NCI-H748 (cell line): Measurements from ENCODE around the gene PCLAF.
A peak's percentile ranks its signal among the peaks of the same experiment; 100 is the strongest.
"Not testable (repeated sequence)": the region's sequence is repeated elsewhere in the genome, so short reads cannot be mapped to it uniquely, and the experiment has no call there.

Experiments
- DNase-seq: peaks from one replicate; lab custom pipeline; 2025; ENCODE audit not compliant: unreplicated experiment; lab: John Stamatoyannopoulos, UW

PCLAF gene

DNA sequence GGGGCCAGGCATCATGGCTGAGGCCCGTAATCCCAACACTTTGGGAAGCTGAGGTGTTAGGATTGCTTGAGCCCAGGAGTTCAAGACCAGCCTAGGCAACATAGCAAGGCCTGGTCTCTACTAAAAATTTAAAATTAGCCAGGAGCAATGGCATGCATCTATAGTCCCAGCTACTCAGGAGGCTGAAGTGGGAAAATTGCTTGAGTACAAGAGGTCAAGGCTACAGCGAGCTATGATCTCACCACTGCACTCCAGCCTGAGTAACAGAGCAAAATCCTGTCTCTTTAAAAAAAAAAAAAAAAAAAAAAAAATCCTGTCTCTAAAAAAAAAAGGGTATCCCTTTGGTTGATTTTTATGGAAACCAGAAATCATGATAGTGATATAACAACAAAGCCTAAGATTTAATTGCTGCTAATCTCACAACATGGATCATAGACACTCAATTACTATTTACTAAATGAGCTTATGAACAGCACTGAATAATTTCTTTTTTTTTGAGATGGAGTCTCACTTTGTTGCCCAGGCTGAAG, 12.1 kb downstream of the PCLAF start:
- no peak for DNase-seq

- no peak for DNase-seq
Observed at GRCh38 chr15:64361259-64361658, 20.0 kb downstream of the PCLAF start.

- no peak for DNase-seq
Observed at GRCh38 chr15:64356710-64357040, 24.6 kb downstream of the PCLAF start.

- peak; percentile 94 for DNase-seq
Observed at GRCh38 chr15:64355944-64356709, 25.1 kb downstream of the PCLAF start, which contains the start of gene CSNK1G1. Gene CSNK1G1 (minus strand): TSS chr15:64356173. CDS start chr15:64300499, 55,674 bp downstream.

DNA sequence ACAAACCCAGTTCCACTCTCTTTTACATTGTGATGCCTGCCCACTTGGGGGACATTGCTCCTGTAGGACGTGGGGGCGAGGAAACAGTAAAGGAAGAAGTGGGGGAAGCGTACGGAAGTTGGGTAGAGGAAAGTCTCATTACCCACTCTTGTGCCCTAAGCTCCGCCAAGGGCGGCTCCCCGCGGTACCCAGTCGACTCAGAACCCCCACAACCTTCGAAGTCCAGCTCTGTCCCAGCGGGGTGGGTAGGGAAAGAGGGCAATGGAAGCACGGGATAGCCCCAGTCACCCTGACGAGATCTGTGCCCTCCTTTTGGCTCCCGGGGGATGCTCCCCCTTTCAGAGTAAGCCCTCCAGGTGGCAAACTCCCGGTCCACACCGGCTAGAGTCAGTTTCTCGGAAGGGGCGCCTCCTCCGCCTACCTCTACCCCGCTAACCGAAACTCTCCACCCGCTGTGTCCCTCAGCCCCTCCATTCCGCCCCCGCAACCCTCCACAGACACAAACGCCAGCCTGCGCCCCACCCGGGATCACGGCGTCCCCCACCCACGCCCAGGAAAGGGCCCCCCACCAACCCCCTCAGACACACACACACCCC, 25.8 kb downstream of the PCLAF start:
- DNase-seq, result peak; percentile 15

DNA sequence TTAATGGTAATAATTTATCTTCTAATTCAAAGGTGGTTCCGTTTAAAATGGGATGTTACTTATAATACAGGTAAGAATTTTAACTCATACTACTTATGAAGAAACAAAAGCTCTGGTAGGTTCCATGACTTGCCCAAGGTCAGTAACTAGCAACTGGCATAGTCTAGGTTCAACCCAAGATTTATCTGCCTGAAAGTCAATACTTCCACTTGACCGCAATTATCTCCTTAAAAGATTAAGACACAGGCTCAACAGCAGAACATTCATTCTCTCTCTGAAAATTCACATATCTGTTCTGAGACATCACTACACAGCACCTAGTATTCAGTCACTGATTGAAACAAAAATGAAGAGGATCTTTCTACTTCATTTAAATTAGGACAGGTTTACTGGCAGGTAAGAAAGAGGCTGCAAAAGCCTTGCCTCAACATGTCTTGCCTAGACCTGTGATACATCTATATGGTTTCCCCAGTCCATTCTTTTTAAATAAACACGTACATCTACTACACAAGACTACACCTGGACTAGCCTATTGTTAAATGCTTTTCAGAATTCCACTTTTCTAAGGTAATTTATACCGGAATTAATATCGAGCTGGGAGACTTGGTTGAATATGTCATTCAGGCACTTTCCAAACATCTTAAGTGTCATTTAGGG, 26.4 kb downstream of the PCLAF start:
- DNase-seq, result no peak

DNA sequence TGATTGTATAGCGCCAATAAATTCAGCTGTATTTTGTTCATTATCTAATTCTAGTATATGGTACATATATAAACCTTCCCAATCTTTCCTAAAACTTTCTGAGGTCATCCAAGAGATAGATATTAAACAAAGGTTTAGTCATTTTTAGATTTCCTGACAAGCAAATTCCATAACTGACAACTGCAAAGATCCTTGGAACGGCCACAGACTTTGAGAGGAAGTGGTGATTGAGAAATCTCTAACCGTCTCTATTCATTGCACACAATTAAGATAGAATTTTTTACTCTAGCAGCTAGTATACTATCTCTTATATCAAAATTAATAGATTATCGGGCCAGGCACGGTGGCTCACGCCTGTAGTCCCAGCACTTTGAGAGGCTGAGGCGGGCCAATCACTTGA, 30.0 kb downstream of the PCLAF start:
- no peak for DNase-seq

GRCh38 chr15:64349375-64349774, 31.9 kb downstream of the PCLAF start:
- DNase-seq, result no peak

DNA sequence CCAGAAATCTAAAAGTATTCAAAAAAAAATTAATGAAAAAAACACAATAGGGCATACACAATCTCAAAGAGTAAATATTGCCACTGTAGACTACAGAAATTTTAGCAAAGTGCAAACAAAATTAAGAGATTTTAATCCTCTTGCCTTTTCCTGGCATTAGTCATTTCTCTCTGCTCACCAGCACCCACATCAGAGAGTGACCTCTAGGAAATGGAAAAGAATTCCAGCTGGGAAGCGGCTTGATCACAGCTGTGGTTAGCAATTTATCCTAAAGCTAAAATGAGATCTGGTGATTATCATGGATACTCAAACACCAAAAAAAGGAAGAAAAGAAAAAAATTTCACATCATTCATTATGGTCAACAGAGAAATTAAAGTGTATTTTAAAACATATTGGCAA, 32.8 kb downstream of the PCLAF start:
- no peak for DNase-seq

GRCh38 chr15:64346242-64346641, 35.0 kb downstream of the PCLAF start:
- not testable (repeated sequence) for DNase-seq

DNA sequence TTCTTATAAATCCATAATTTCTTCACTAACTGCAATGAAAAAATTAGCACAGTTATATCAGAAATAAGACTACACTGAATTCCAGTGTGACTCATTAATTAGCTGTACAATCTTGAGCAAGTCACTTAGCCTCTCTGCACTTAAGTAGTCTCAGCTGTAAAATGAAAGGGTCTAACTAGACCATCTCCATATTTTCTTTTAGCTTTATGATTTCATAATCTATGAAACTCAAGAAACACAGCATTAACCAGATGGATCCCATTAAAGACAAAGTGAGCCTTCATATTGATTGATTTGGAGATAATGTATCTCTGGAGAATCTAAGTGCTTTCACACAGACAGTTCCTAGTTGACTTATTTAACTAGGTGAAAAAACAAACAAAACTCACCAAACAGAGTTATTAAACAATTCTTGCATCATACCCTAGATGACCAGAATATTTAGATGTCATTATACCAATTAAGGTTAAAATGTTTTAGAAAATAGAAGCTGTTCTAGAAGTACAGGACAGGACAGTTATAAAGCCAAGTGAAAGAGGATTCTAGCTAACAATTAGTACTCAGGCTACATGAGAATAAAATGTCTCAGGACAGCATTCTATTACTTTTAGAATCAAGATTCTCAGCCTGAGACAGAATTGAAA, 36.5 kb downstream of the PCLAF start:
- no peak for DNase-seq

DNA sequence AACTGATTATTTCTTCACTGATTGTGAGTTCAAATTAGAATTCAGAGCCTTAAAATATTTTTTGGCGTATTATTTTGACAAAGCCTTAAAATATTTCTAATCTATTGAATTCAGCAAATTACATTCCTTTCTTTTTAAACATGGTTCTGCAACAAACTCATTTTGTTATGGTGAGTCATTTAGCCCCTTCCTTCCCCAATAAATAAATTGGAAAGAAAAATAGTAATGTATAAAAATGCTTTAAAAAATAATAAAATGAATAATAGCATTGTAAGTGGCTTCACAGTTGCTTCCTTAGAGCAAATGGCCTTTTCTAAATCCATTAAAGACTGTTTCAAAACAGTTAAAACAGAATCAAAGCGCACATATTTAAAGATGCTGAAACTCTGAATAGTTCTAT, 37.4 kb downstream of the PCLAF start:
- DNase-seq, result no peak

- no peak for DNase-seq
Observed at GRCh38 chr15:64343222-64343621, 38.0 kb downstream of the PCLAF start.

- no peak for DNase-seq
Observed at GRCh38 chr15:64341961-64342360, 39.3 kb downstream of the PCLAF start.

DNA sequence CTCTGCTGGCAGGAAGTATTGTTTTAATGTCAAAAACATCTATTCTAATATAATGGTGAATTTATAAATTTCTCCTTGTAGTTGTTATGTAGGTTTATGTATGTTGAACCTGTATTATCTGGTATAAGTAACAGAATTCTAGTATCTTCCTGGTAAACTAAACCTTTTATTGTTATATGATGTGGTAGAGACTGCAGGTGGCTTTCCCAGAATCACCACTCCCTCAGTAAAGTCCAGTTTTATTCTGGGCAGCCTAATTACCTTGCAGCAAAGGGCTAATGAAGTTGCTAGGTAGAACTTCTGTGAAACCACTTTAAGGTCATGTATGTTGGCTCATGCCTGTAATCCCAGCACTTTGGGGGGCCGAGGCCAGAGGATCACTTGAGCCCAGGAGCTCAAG, 40.9 kb downstream of the PCLAF start:
- DNase-seq, result no peak

DNA sequence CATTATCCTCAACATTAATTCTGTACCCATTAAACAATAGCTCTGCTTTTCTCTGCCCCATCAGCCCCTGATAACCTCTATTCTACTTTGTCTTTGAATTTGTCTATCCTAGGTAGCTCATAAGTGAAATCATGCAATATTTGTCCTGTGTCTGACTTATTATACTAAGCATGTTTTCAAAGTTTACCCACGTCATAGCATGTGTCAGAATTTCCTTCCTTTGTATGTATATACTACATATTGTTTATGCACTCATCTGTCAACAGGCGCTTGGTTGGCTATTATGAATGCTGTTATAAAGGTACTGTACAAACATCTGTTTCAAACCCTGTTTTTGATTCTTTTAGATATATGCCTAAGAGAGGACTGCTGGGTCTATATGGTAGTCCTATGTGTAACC, 43.5 kb downstream of the PCLAF start:
- DNase-seq, result no peak

GRCh38 chr15:64333986-64334929, 47.0 kb downstream of the PCLAF start:
- peak; percentile 65 for DNase-seq

DNA sequence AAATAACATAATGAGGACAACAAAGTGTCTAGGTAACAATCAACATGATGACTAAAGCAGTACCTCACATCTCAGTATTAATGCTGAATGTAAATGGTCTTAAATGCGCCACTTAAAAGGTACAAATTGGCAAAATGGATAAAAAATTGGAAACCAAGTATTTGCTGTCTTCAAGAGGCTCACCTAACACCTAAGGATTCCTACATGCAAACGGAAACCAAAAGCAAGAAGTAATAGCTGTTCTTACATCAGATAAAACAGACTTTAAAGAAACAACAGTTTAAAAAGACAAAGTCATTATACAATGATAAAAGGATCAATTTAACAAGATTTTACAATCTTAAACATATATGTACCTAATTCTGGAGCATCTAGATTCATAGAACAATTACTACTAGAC, 47.7 kb downstream of the PCLAF start:
- no peak for DNase-seq

GRCh38 chr15:64331668-64332067, 49.6 kb downstream of the PCLAF start:
- not testable (repeated sequence) for DNase-seq

DNA sequence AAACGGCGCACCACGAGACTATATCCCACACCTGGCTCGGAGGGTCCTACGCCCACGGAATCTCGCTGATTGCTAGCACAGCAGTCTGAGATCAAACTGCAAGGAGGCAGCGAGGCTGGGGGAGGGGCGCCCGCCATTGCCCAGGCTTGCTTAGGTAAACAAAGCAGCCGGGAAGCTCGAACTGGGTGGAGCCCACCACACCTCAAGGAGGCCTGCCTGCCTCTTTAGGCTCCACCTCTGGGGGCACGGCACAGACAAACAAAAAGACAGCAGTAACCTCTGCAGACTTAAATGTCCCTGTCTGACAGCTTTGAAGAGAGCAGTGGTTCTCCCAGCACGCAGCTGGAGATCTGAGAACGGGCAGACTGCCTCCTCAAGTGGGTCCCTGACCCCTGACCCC, 54.3 kb downstream of the PCLAF start:
- not testable (repeated sequence) for DNase-seq
